ENCODE measurements around the gene SCTR. TPM values are rescaled to one million over a fixed set of nuclear protein-coding genes. Genes with fewer than 3 reads are reported as not detected.
A peak's percentile ranks its signal among the peaks of the same experiment; 100 is the strongest.

The SCTR gene
- total and polyA plus RNA-seq, 2 of the 13 experiments (the other 11 are each of a cell fraction or from before 2014, with no cell fraction given): not detected

- TF ChIP-seq ZHX2 (IDR thresholded peaks at IDR 0.05; ENCODE audit: low read depth) (no peak), ZHX2 (CRISPR knock-in tag; IDR thresholded peaks at IDR 0.05; ENCODE audit: borderline replicate concordance) (peak; percentile 27; the same call in 1 of the 2 replicates), ZNF431 (CRISPR knock-in tag; IDR thresholded peaks at IDR 0.05; ENCODE audit: borderline replicate concordance, low read depth) (peak; percentile 17; the same call in 1 of the 2 replicates), POGK (CRISPR knock-in tag; conservative IDR thresholded peaks at IDR 0.05) (peak; percentile 48; the same call in 1 of the 2 replicates), ZNF17 (CRISPR knock-in tag; IDR thresholded peaks at IDR 0.05) (no peak), CCAR2 (optimal IDR thresholded peaks at IDR 0.05; ENCODE audit: low read depth, low read length) (no peak), SOX6 (IDR thresholded peaks at IDR 0.05) (no peak), SOX6 (CRISPR knock-in tag; IDR thresholded peaks at IDR 0.05) (peak; percentile 87), NONO (IDR thresholded peaks at IDR 0.05) (no peak), NONO (CRISPR knock-in tag; conservative IDR thresholded peaks at IDR 0.05) (peak; percentile 84), ZUFSP (CRISPR knock-in tag; IDR thresholded peaks at IDR 0.05; ENCODE audit: borderline replicate concordance) (no peak), FOXK1 (CRISPR knock-in tag; IDR thresholded peaks at IDR 0.05; ENCODE audit: borderline replicate concordance, low read depth) (peak; percentile 24; the same call in 1 of the 2 replicates), FIP1L1 (IDR thresholded peaks at IDR 0.05; ENCODE audit: borderline replicate concordance, insufficient read depth, low read depth, low read length) (0 out of 2 replicates have a peak, but pooled peaks have one; percentile 61), POLR2AphosphoS2 (IDR thresholded peaks at IDR 0.05; ENCODE audit: low read depth, low read length) (no peak), NCOA1 (CRISPR knock-in tag; IDR thresholded peaks at IDR 0.05) (peak; percentile 90; the same call in 1 of the 2 replicates), RFX1 (IDR thresholded peaks at IDR 0.05) (no peak), ZNF138 (CRISPR knock-in tag; IDR thresholded peaks at IDR 0.05; ENCODE audit: low read depth) (0 out of 2 replicates have a peak, but pooled peaks have one; percentile 55), ZMYM4 (CRISPR knock-in tag; IDR thresholded peaks at IDR 0.05) (no peak; the same call in 1 of the 2 replicates), TFAP4 (IDR thresholded peaks at IDR 0.05; ENCODE audit: borderline replicate concordance, low read depth) (0 out of 2 replicates have a peak, but pooled peaks have one; percentile 58)
Measured at GRCh38 chr2:119431155-119431975, 92.9 kb downstream of the SCTR start, which contains the start of gene TMEM37 (continued).
